Activated naive CD4-positive, alpha-beta T cell treated with anti-CD3 and anti-CD28 coated beads, Interleukin-2, amount 50 U/mL, for 72 hours (primary cell): ENCODE data around the gene HOXB4. TPM values are rescaled to one million over a fixed set of nuclear protein-coding genes. Genes with fewer than 3 reads are reported as not detected.
A peak's percentile ranks its signal among the peaks of the same experiment; 100 is the strongest.

Experiments used
- ATAC-seq, 2 donors: fragments of 150-1000 bp; cut with Tn5 transposase; 2 replicates each; pipeline ENCODE4 v1.10.0; 2021; ENCODE audit warnings: mild to moderate bottlenecking in 2 of 2, moderate library complexity in 2 of 2
- DNase-seq, 2 donors: peaks; one replicate each; pipeline ENCODE4 v3.0.0; 2021 to 2022; ENCODE audit warnings: low spot score in 2 of 2
- H3K27ac Mint-ChIP-seq, 2 donors: one replicate each; pipeline ENCODE4 v1.8.0; 2022; ENCODE audit warnings: mild to moderate bottlenecking in 2 of 2, mixed read lengths in 2 of 2
- H3K36me3 Mint-ChIP-seq, 2 donors: one replicate each; pipeline ENCODE4 v1.8.0; 2022; ENCODE audit warnings: mixed read lengths in 2 of 2
- H3K9me3 Mint-ChIP-seq, 2 donors: one replicate each; pipeline ENCODE4 v1.8.0; 2022; ENCODE audit warnings: mixed read lengths in 2 of 2
- total RNA-seq, 2 donors: library from RNA; stranded (reverse); gene quantifications; one replicate each; pipeline ENCODE4 v1.2.3, GENCODE V29; 2022

Gene HOXB4
- total RNA-seq, 2 donors from 2014 or later, result 0.89 to 3.0 TPM

DNA sequence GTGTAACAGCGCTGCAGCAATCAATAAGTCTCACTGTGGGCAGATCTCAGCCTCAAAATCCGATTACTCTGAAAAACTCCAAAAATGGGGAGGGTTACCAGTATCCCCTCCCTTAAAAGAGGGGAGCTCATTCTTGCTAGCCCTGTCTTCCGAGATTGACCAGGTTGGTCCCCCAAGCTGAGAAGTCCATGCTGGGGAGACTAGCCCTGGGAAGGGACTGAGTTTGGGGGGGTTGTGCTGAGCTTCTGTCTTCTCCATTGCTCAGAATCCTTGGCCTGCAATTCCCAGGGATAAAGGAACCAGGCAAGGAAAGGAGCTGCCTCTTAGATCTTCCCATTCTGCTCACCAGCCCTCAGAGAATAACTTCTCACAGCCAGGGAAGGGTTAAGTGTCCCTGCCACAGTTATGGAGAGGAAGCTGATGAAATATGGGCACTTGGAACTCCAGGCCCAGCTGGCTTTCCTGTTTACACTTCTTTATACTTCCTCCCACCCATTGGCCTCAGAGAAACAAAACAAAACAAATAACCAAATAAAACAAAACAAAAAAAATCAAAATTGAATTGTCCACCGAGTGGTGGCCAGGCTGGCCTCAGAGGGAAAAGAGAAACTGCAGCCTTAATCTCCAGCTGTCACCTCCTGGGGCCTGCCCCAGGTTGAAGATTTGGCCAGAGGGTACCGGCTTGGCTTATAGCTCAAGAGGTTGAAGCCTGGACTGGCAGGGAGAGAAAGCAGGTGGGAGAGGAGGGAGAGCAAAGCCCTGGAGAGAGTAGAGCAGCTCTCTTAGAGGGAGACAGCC, 9.3 kb upstream of the HOXB4 start:
- H3K36me3 Mint-ChIP-seq, result peaks cover 0 to 4% of the 10 kb centered on the region in 2 donors
- no peaks in the 10 kb centered on the region for H3K9me3 Mint-ChIP-seq
- no peak for DNase-seq
- ATAC-seq, result no peak
- H3K27ac Mint-ChIP-seq, result no peak overlapping the region

DNA sequence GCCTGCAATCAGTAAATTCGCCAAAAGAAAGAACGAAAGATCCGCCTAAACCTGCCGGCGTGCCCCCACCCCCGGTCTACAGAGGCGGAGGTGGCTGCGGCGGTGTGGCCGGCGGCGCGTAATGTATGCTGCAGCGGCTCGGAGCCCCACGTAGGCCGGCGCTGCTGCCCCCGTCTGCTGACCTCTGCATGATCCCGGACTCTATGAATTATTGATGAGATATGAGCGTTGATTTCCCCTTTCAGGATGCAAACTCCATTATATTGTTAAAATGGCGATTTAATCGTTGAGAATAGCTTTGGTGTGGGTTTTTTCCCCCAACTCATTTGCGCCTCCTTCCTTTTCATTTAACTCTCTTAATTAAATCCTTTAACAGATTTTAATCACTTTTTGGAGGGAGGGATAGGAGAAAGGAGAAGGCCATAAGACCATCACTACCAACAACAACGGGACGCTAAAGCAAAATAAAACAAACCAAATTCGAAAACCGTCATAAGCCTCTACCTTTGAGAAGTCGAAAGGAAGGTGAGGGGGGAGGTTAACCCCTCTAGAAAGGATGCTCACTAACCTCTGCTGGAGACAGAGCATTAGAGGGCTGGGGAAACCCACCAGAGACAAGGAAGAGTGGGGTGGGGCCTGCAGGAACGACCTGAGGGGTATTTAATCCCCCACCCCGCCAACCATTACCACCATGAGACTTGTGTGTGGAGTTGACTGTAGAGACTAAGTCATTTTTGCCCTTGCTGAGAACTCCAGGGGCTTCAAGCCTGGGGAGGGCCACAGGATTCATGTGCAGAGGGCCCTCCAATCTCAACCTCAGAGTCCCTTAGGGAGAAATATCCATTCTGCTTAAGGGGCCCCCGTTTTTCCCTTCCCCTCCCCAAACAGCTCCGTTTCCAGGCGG, 8.5 kb upstream of the HOXB4 start:
- DNase-seq, result no peak
- Mint-ChIP-seq H3K27ac (no peak overlapping the region), H3K36me3 (peaks cover 0 to 4% of the 10 kb centered on the region in 2 donors), H3K9me3 (no peaks in the 10 kb centered on the region)
- no peak for ATAC-seq

DNA sequence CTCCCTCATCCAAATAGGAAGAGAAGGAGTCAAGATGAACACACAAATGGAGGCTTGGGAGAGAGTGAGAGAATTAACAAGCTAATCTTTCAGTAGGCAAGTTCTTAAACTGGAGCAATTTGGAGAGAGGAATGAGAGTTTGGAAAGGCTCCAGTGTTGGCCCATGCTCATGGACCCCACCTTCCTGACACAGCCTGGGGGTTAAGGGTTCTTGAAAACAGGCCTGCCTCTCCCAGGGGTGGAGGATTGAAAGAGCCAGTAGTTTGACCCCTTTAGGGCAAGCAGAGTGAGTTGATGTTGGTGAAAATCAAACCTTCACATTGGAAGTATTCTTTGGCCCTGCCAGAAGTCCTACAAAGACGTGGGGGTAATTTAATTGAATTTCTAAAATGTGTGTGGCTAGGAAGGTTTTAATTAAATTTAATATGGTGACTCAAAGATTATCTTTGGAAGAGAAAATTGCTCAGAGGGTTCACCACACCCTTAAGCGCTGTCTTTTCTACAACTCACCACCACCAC, 6.1 kb upstream of the HOXB4 start:
- no peak overlapping the region for H3K27ac Mint-ChIP-seq
- ATAC-seq (no peak), DNase-seq (no peak)
- peaks cover 0 to 5% of the 10 kb centered on the region in 2 donors for H3K36me3 Mint-ChIP-seq
- H3K9me3 Mint-ChIP-seq, result no peaks in the 10 kb centered on the region

DNA sequence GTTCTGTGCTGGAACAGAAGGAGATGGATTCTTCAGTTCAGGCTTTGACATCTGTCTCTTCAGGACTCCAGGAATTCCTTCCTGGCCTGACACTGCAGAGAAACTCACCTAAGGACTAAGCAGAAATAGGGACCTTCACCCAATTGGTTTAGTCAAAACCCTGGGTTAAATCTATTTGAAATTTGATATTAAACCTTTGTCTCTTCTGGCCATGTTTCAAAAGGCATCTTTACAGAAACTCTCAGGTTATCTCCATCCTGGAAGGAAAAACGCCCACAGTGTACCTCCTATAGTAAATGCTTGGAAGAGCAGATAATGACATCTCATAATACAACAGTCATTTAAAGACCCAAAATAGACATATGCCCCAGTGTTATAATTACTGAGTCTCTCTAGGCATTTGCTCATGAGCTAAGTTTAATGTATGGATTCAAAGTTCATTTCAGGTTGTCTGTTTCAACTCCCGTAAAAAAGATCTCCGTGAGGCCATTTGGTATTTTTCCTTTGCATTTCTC, 5.6 kb upstream of the HOXB4 start:
- DNase-seq (no peak), ATAC-seq (no peak)
- H3K9me3 Mint-ChIP-seq, result no peaks in the 10 kb centered on the region
- H3K27ac Mint-ChIP-seq, result no peak overlapping the region
- H3K36me3 Mint-ChIP-seq, result peaks cover 0 to 10% of the 10 kb centered on the region in 2 donors

DNA sequence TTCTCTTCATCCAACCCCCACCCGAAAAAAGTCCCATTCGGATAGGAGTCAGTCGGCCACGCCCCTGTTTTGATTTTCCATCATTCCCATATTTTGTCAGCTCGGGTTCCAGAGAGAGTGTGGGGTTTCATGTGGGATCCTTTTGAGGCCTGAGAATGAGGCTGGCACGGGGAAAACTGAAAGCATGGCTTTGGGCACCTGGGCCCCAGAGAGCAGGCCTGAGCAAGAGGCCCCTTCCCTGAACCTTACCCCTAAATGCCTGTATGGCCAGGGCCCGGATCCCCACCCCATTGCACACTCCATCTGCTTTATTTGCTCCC, 4.6 kb upstream of the HOXB4 start:
- H3K36me3 Mint-ChIP-seq, result peaks cover 0 to 11% of the 10 kb centered on the region in 2 donors
- ATAC-seq (no peak), DNase-seq (no peak)
- H3K9me3 Mint-ChIP-seq, result no peaks in the 10 kb centered on the region
- H3K27ac Mint-ChIP-seq, result no peak overlapping the region

DNA sequence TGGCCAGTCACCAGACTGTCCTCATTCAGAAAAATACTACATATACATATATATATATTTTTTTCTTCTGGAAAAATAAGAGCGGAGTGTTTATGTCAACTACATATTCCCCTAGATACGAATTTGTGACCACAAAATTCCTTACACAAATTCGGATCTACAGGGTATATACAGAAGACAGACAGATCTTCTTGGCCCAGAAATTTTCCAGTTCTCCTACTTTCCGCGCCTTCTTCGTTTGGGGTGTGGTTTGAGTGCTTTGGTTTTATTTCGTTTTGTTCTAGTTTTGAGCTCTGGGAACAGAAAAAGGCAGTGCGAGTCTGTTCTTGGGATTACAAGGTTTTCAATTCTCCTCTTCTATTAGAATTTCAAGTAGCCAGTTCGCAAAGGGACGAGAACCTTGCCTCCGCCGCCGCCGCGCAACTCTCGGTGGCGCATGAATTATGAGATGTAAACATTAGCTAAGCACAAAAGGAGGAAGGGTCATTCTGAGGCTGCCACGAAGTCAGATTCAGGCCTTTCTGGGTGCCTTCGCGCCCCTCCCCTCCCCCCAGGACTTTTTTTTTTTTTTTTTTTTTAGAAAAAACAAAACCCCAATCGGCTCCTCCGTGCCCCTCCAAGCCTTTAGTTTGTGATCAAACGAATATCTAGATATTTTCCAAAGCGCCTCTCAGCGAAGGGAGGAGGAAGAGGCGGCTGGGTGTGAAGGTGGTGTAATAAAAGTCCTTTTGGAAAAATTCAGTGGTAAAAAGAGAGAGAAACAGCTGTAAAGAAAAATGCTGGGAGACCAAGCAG, 1.8 kb upstream of the HOXB4 start:
- Mint-ChIP-seq H3K36me3 (peaks cover 0 to 6% of the 10 kb centered on the region in 2 donors), H3K9me3 (no peaks in the 10 kb centered on the region), H3K27ac (no peak overlapping the region)
- DNase-seq (no peak), ATAC-seq (no peak)

DNA sequence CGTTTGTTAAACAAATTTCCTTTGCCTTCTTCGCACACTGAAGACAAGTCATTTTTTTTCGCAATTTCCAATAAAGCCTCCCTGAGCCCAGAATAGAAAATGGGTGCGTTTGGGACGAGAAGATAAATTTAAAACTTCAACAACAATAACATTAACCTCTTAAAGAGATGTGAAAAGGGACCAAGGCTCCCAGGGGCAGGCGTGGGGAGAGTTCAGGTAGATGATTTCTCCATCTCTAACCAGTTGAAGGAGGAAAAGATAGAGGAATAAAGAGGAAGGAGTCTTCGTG, 1.3 kb upstream of the HOXB4 start:
- Mint-ChIP-seq H3K9me3 (no peaks in the 10 kb centered on the region), H3K27ac (peak overlapping the region in 1 of 2 donors; percentile 65), H3K36me3 (peaks cover 0 to 6% of the 10 kb centered on the region in 2 donors)
- ATAC-seq, result no peak
- DNase-seq, result no peak

DNA sequence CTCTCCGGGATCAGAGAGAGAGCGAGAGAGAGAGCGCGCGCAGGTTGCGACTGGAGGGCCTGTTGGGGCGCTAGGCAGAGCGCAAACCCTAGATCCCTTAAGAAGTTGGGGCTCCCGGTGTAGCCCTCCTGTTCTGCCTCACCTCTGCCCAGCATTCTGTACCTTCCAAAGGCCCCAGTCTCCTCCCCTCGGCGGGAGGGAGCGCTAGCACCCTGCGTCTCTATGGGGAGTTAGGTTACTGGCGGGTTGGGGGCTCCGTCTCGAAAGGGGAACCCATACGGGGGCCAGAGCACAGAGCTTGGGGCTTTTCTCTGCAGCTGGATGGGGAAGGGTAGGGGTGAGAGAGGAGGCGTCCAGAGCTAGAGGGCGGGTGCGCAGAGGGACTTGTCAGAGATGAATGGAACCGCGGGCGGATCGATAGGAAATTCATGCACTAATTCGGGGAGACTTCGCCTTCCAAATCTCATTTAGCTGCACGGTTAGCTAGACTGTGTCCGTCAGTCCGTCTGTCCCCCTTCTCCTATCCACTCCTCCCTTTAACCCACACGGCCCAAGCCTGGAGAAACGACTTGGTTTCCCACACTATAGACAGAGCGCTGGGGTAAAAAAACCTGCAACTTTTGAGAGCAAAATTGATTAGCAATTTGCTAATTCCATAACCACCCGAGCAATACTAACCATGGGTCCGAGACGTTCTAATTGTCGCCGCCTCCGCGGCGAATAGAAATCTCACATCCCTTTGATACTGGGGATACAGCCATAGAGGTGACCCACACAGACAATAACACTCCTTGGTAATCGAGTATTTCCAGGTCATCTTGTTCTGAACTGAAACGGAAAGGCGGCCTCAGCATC, 693 bp upstream of the HOXB4 start:
- DNase-seq (no peak), ATAC-seq (peak; percentile 65 to 83)
- Mint-ChIP-seq H3K27ac (peak overlapping the region in 1 of 2 donors; percentile 65), H3K9me3 (no peaks in the 10 kb centered on the region), H3K36me3 (peaks cover 0 to 6% of the 10 kb centered on the region in 2 donors)

DNA sequence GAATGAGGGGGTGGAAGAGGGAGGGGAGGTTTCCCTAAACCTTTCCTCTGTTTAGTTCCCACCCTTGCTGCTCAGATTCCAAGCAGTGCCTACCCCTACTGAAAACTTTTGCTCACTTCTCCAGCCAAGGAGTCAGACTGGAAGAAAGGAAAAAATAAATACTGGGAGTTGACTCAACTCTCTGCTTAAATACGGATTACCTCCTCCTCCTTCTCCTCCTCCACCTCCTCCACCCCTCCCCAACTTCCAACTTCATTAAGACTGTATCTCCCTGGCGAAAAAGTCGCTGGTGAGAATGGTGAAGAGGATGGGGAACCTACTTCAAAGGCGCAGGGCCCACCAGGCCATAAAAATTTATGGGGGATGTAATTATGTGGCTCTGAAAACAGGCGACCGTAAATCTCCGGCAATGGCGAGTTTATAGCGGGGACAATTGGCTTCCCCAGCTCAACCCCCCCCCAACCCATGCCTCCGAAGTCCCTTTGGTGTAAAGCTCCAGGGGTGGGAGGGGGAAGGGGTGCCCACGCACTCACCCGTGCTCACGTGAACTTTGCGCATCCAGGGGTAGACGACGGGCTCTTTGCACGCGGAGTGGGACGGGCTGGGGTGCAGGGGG, 712 bp downstream of the HOXB4 start:
- Mint-ChIP-seq H3K36me3 (peaks cover 0 to 6% of the 10 kb centered on the region in 2 donors), H3K27ac (no peak overlapping the region), H3K9me3 (no peaks in the 10 kb centered on the region)
- DNase-seq (no peak), ATAC-seq (peak; percentile 2 to 13)

DNA sequence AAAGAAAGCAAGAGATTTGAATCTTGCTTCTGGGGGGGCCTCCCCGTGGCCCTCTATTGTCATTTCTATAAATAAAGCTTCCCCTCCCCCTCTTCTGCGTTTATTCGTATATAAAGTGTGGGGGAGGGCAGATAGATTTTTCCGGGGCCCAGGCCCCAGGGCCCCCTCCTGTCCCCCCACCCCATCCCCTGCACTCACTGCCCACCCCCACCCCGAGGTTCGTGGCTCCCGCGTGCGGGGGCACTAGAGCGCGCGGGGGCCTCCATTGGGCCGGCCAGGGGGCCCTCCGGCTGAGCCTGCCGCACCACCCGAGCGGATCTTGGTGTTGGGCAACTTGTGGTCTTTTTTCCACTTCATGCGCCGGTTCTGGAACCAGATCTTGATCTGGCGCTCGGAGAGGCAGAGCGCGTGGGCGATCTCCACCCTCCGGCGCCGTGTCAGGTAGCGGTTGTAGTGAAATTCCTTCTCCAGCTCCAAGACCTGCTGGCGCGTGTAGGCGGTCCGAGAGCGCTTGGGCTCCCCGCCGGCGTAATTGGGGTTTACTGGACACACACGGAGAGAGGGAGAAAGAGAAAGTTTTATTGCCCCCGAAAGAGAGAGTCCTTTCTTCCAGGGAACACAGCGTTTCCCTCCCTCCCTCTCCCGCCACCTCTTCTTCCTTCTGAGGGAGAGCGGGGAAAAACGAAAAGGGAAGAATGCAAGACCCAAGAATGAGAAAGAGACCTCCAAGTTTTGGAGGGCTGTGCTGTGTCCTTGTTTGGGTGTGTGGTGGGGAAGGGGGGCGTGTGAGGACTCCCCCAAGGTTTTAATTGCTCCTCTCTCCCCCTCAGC, 1.5 kb downstream of the HOXB4 start:
- Mint-ChIP-seq H3K36me3 (peaks cover 0 to 6% of the 10 kb centered on the region in 2 donors), H3K27ac (no peak overlapping the region), H3K9me3 (no peaks in the 10 kb centered on the region)
- DNase-seq, result no peak
- no peak for ATAC-seq

DNA sequence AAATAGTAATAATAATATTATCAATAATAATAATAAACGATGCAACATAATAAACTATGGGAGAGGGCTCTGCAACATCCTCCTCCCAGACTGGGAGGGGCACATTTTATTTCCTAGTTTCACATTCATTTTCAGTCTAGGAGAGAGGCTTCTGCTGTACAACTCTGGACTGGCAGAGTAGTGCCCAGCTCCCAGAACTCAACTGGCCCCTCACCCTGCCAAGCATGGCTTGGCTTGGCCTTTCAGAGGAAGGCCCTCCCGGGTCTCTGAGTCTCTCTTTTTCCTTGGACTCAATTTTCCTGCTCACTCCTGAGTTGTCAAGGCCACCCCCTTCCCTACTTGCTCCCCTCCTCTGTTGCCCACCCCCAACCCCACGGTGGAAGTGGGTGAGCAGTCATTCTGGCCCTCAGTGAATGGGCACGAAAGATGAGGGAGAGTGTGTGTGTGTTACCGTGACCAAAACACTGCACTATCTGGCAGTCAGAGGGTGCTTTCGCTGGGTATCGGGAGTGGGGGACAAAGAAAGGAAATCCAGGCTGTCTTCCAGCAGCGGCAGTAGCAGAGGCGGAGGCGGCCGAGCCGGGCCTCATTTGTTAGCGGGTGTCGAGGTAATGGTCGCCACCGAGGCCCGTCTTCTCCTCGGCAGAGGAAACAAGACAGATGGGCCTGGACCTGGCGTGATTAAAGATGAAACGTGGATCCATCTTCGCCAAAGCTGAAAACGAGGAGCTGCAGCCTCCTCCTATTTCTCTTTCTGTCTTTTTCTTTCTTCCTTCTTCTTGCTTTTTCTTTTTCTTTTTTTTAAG, 2.3 kb downstream of the HOXB4 start:
- no peak for DNase-seq
- Mint-ChIP-seq H3K9me3 (no peaks in the 10 kb centered on the region), H3K36me3 (peaks cover 0 to 6% of the 10 kb centered on the region in 2 donors), H3K27ac (no peak overlapping the region)
- no peak for ATAC-seq

DNA sequence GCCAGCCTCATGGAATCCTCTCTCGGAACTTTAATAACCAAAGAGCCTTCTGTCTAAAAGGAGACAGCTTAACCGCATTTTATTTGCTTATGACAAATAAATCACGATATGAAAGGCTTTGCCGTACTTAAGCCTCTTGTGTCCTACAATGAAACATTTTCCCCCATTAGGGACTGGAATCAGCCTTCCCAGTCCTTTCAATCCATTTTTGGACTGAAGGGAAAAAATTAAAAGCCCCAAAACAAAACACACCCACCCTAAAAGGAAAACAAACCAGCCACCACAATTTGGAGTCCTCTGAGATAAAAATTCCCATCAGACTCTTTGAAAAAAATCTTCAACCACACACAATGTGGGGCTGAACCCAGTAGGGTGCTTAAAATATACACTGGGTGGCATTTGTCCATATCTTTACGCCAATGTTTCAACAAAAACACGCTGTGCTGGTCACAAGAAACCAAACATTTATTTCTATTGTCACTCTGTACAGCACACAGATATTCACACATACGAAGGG, 3.0 kb downstream of the HOXB4 start:
- ATAC-seq, result no peak
- Mint-ChIP-seq H3K9me3 (no peaks in the 10 kb centered on the region), H3K36me3 (peaks cover 0 to 6% of the 10 kb centered on the region in 2 donors), H3K27ac (no peak overlapping the region)
- DNase-seq, result no peak

DNA sequence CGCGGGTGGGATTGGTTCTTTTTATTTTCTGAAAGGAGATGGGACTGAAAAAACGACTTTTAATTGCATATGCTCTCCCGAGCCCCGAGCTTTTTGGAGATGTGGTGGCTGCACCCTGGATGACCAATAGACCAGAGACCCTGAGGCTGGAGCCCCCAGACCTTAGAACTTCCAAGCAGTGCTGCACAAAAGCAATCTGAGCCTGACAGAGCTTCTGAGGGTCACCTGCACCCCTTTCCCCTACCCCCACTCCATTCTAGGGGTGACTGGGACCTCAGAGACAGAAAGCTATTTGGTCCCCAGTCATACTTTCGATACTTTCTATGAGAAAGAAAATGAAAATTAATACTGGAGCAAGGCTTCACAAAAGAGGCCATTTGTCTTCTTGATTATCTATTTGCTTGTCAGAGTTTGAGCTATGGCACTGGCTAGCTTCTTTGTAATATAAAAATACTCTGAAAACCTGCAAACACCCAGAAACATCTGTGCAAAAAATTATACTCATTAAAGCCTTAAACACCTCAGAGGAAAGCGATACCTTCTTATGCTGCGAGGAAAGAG, 3.6 kb downstream of the HOXB4 start:
- Mint-ChIP-seq H3K27ac (no peak overlapping the region), H3K9me3 (no peaks in the 10 kb centered on the region), H3K36me3 (peaks cover 0 to 6% of the 10 kb centered on the region in 2 donors)
- ATAC-seq (no peak), DNase-seq (no peak)
